CD4-positive, alpha-beta T cell treated with Interleukin-21 for 1 hour (primary cell): Measurements from ENCODE around the gene THPO.

ENCODE experiments used
- DNase-seq: peaks from one replicate; pipeline ENCODE4 v3.0.0-alpha.2; 2020

The THPO gene

GRCh38 chr3:184361932-184362667 lies 15.9 kb downstream of the THPO start:
- peak; percentile 39 for DNase-seq

GRCh38 chr3:184361532-184361931 lies 16.5 kb downstream of the THPO start, which contains the start of the genes CLCN2 and POLR2H:
CLCN2 (minus strand) TSS chr3:184361605; CDS start chr3:184361479, 126 bp downstream.
POLR2H (plus strand) TSS chr3:184361710; CDS start chr3:184363493, 1,783 bp downstream.
- peak; percentile 39 for DNase-seq

GRCh38 chr3:184360929-184361531 lies 17.0 kb downstream of the THPO start:
- no peak for DNase-seq

- DNase-seq: no peak
Observed at GRCh38 chr3:184360070-184360928, 17.7 kb downstream of the THPO start.

GRCh38 chr3:184359610-184360009 lies 18.4 kb downstream of the THPO start:
- DNase-seq: no peak

- DNase-seq: no peak
Observed at GRCh38 chr3:184358921-184359350, 19.1 kb downstream of the THPO start.

GRCh38 chr3:184358124-184358767 lies 19.8 kb downstream of the THPO start:
- no peak for DNase-seq

GRCh38 chr3:184357248-184358123 lies 20.5 kb downstream of the THPO start:
- DNase-seq: no peak

GRCh38 chr3:184355261-184356040 lies 22.6 kb downstream of the THPO start:
- DNase-seq: no peak

GRCh38 chr3:184354754-184355153 lies 23.3 kb downstream of the THPO start:
- DNase-seq: no peak

GRCh38 chr3:184354121-184354728 lies 23.8 kb downstream of the THPO start:
- peak; percentile 67 for DNase-seq

GRCh38 chr3:184353546-184353941 lies 24.5 kb downstream of the THPO start:
- no peak for DNase-seq

- no peak for DNase-seq
Observed at GRCh38 chr3:184352897-184353545, 25.0 kb downstream of the THPO start.

GRCh38 chr3:184352149-184352785 lies 25.7 kb downstream of the THPO start:
- DNase-seq: no peak

- DNase-seq: no peak
Observed at GRCh38 chr3:184351511-184352148, 26.4 kb downstream of the THPO start.

- no peak for DNase-seq
Observed at GRCh38 chr3:184350618-184351017, 27.4 kb downstream of the THPO start.

GRCh38 chr3:184349563-184350470 lies 28.2 kb downstream of the THPO start:
- no peak for DNase-seq

GRCh38 chr3:184348057-184348382 lies 30.0 kb downstream of the THPO start:
- DNase-seq: no peak
